Measurements from ENCODE around the gene FTH1. TPM values are rescaled to one million over a fixed set of nuclear protein-coding genes. Genes with fewer than 3 reads are reported as not detected.
A peak's percentile ranks its signal among the peaks of the same experiment; 100 is the strongest.

FTH1 gene
- total RNA-seq, 4 donors from 2014 or later: 2,288 to 6,007 (median 4,694) TPM

GRCh38 chr11:61916737-61917333 lies 50.6 kb downstream of the FTH1 start:
- Histone ChIP-seq H3K27me3 (peaks cover 55% of the 10 kb centered on the region), H3K9me3 (no peaks in the 10 kb centered on the region), H3K4me3 (peak overlapping the region; percentile 43 to 63 (median 56)), H3K4me1 (peaks cover 0 to 27% (median 10%) of the 10 kb centered on the region in 4 donors), H3K36me3 (no peaks in the 10 kb centered on the region), H3K27ac (peak overlapping the region; percentile 55 to 72 (median 65))
- WGBS, 2 donors (ENCODE audit: low coverage in 1 of 2): 0 to 10% methylated on average over 1 to 12 of the region's 32 CpGs
- intact Hi-C loops (cut with DNase I; ENCODE audit: low total_unique reads): no loop called here
- in situ Hi-C loops (cut with MboI; ENCODE audit: low pct_ligation_motif_present in 1 of 4, low pct_unique_long_range_greater_than_20kb in 1 of 4, low sequenced_read_pairs in 3 of 4): no loop called here
- DNase-seq: no peak
- TF ChIP-seq EP300 (IDR thresholded peaks at IDR 0.05; ENCODE audit: low read depth) (no peak), POLR2AphosphoS5 (IDR thresholded peaks at IDR 0.05) (no peak), POLR2A (IDR thresholded peaks at IDR 0.05) (no peak)
- TF ChIP-seq, protein P1, sequence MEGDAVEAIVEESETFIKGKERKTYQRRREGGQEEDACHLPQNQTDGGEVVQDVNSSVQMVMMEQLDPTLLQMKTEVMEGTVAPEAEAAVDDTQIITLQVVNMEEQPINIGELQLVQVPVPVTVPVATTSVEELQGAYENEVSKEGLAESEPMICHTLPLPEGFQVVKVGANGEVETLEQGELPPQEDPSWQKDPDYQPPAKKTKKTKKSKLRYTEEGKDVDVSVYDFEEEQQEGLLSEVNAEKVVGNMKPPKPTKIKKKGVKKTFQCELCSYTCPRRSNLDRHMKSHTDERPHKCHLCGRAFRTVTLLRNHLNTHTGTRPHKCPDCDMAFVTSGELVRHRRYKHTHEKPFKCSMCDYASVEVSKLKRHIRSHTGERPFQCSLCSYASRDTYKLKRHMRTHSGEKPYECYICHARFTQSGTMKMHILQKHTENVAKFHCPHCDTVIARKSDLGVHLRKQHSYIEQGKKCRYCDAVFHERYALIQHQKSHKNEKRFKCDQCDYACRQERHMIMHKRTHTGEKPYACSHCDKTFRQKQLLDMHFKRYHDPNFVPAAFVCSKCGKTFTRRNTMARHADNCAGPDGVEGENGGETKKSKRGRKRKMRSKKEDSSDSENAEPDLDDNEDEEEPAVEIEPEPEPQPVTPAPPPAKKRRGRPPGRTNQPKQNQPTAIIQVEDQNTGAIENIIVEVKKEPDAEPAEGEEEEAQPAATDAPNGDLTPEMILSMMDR (IDR thresholded peaks at IDR 0.05): no peak

GRCh38 chr11:61914471-61915171 lies 52.8 kb downstream of the FTH1 start:
- H3K4me3 ChIP-seq: no peak overlapping the region
- no peak for DNase-seq
- intact Hi-C loops (cut with DNase I; ENCODE audit: low total_unique reads) (no loop called here), in situ Hi-C loops (cut with MboI; ENCODE audit: low pct_ligation_motif_present in 1 of 4, low pct_unique_long_range_greater_than_20kb in 1 of 4, low sequenced_read_pairs in 3 of 4) (no loop called here)
- TF ChIP-seq POLR2AphosphoS5 (IDR thresholded peaks at IDR 0.05) (no peak), EP300 (IDR thresholded peaks at IDR 0.05; ENCODE audit: low read depth) (no peak)
- peaks cover 33% of the 10 kb centered on the region for H3K27me3 ChIP-seq
- H3K27ac ChIP-seq: peak overlapping the region in 1 of 4 donors; percentile 23
- H3K4me1 ChIP-seq: peaks cover 0 to 44% (median 11%) of the 10 kb centered on the region in 4 donors
- H3K36me3 ChIP-seq: no peaks in the 10 kb centered on the region
- 79% methylated on average over 7 of the region's 7 CpGs; no CpG with 5 or more reads in 1 of the 2 donors for WGBS, 2 donors (ENCODE audit: low coverage in 1 of 2)
- no peaks in the 10 kb centered on the region for H3K9me3 ChIP-seq

Small RNAs within 50 kb of the gene (small RNA-seq; reads per million reads assigned to genes)
- 0 reads per million in 4 donors for gene RNU6-1243P

Other genes starting within 250 kb of the FTH1 start
- 10 to 100 TPM in 3 of 4 donors, 1 to 10 TPM in 1; 2.0 to 14.2 (median 10.7) TPM for gene MYRF, start 215.0 kb downstream of the FTH1 start, total RNA-seq
- gene TMEM258, start 175.0 kb downstream of the FTH1 start, total RNA-seq: 10 to 100 TPM in 3 of 4 donors, 1 to 10 TPM in 1; 8.2 to 34.7 (median 23.7) TPM
- 1 to 10 TPM in 3 of 4 donors, under 1 TPM in 1; 1.00 to 9.4 (median 4.5) TPM for gene FEN1, start 174.7 kb downstream of the FTH1 start, total RNA-seq
- gene FADS1, start 150.6 kb downstream of the FTH1 start, total RNA-seq: 10 to 100 TPM in 1 of 4 donors, 1 to 10 TPM in 3; 2.2 to 13.8 (median 3.7) TPM
- 10 to 100 TPM in 1 of 4 donors, 1 to 10 TPM in 3; 2.7 to 28.8 (median 3.9) TPM for gene FADS2, start 139.3 kb downstream of the FTH1 start, total RNA-seq
- gene FADS3, start 76.1 kb downstream of the FTH1 start, total RNA-seq: 10 to 100 TPM; 19.5 to 96.9 (median 31.6) TPM
- 1 to 10 TPM; 1.2 to 7.6 (median 5.9) TPM for gene RAB3IL1, start 50.1 kb downstream of the FTH1 start, total RNA-seq
- gene BEST1, start 17.3 kb downstream of the FTH1 start, total RNA-seq: 1 to 10 TPM in 3 of 4 donors, under 1 TPM in 1; 0.40 to 3.7 (median 2.6) TPM
- 10 to 100 TPM; 10.5 to 38.9 (median 26.1) TPM for gene INCENP, start 156.4 kb upstream of the FTH1 start, total RNA-seq
- gene SCGB1D1, start 222.6 kb upstream of the FTH1 start, total RNA-seq: not detected
- gene SCGB2A1, start 241.0 kb upstream of the FTH1 start, total RNA-seq: 1 to 10 TPM in 2 of 4 donors, not detected in 2; 2.7 to 5.9 TPM

All from transverse colon (tissue), 4 donors.